Right lung (tissue), 5 donors: ENCODE measurements around the gene ATP8B3. TPM values are rescaled to one million over a fixed set of nuclear protein-coding genes. Genes with fewer than 3 reads are reported as not detected.
"Not testable (repeated sequence)": the region's sequence is repeated elsewhere in the genome, so short reads cannot be mapped to it uniquely, and the experiment has no call there.

ENCODE experiments used
- DNase-seq, 2 donors: peaks; one replicate each; pipeline ENCODE4 v3.0.0-alpha.2; 2013
- polyA plus RNA-seq, 5 donors: library from polyadenylated mRNA; unstranded; fragments of 120-200 nt; gene quantifications; one replicate each; pipeline versions ENCODE4 v1.2.1 to v1.2.3, GENCODE V29; 2013; ENCODE audit warnings: inconsistent platforms in 1 of 5, low replicate concordance in 1 of 5; ENCODE audit not compliant: insufficient read length in 5 of 5, insufficient read depth in 1 of 5

Gene ATP8B3
- polyA plus RNA-seq, 5 donors = 0.63 to 1.6 (median 0.99) TPM

DNA sequence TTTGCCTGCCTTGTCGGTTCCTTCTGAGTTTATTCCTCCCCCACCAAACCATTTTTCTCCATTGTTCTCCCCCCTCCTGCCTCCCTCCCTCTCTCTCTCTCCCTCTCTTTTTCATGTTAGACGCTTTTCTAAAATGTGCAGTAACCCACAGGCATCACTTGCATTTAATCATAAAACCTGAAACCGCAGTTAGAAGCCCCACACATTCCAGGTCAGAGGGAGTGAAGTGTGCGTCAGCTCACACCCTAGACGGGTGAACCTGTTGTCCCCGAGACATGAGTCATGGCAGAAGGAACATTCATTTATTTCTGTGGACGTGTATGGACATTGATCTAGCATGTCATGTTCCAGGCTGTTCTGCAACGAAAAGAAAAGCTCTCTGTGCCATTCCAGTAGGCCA is 38.9 kb downstream of the ATP8B3 start:
- DNase-seq = no peak

DNA sequence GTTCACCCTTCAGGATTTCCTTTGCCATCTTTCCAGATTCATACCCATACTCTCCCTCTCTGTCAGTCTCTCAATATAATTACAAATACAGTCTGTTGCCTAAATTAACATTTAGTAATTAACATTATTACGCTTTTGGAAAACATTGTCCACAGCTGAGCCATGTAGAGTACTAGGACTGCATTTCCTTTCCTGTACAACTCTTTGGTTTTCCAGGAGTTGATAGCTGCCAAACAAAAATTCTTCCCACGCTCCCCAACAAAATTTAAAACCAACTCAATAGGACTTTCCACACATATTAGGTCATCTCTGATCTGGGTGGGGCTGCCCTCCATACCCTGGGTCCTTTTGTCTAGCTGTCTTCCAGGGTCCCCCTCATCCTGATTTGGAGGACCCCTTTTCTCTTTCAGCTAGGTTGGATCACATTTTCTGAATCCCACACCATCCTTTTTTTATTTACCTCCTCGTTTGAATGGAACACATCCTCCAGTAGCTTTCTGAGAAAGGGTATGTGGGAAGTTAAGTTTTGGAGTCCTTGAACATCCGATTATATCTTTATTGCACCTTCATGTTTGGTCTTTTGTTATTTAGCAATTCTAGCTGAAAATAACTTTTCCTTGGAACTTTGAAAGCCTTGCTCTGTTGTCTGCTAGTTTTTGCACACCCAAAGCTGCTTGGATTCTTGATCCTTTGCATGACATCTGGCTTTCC is 41.1 kb downstream of the ATP8B3 start:
- no peak for DNase-seq

DNA sequence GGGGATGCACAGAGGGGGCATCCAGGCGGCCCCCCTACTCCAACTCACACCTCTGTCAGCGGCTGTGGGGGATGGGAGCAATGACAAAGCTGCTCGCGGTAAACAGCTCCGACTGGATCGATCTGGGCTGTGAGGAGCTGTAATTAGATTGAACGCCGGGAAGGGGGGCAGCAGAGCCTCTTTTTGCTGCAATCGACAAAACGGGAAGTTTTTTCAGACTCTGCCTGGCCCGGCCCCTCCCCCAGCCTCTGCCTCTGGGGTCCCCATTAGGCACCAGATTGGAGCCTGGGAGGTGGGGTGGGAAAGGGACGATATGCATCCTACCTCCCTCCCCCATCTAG is 42.5 kb downstream of the ATP8B3 start:
- DNase-seq = no peak

DNA sequence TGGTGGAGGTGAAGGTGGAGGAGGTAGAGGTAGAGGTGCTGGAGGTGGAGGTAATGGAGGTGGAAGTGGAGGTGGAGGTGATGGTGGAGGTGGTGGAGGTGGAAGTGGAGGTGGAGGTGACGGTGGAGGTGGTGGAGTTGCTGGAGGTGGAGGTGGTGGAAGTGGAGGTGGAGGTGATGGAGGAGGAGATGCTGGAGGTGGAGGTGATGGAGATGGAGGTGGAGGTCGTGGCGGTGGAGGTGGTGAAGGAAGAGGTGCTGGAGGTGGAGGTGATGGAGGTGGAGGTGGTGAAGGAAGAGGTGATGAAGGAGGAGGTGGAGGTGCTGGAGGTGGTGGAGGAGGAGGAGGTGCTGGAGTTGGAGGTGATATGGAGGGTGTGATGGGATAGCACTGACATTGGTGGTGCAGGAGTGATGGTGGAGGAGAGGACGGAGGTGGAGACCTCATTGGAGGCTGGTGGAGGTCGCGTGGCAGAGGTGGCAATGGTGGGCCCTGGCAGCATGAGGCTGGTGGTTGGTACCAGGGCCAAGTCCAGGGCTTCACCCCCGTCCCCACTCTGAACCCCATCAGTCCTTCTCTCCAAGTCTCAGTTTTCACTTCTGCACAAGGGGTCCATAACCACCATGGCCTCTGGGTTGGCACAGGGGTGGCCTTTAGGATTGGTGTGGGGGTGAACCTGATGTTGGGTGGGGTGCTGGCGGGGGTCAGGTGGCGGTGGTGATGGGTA is 43.0 kb downstream of the ATP8B3 start:
- DNase-seq = no peak

DNA sequence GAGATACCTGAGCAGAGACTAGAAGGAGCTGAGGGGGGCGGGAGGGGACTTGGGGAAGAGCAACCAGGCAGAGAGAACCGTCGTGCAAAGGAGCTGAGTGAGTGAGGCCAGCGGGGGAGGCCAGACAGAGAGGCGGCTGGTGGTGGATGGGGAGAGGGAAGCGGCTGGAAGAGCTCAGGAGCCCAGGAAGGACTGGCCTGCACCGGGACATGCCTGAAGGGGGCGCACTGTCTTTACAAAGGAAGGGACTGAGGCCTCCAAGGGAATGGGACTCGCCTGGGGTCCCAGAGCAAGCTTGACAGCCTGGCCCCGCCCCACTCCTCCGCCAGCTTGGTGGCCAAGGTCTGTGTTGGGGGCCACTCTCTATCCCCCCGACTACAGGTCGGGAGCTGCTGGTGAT is 43.8 kb downstream of the ATP8B3 start:
- no peak for DNase-seq

DNA sequence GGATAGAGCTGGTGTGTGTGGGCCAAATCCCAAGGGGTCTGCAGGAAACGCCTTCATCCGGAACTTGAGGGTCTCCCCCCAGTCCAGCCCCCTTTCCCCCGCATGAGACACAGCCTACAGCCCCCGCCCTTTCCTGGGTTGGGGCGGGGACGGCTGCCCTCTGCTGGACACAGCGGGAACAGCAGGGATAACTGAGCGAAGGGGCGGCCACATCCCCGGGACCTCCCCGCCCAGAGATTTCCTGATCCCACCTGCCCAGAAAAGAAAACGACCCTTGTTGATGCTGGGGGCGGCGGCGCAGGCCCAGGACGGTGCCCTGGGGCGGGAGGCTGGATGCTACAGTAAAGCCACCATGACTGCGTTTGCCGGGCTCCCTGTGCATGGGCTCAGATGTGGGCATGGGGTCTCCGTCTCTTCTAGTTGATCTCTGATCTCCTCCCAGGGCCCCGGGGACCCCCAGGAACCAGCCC is 44.6 kb downstream of the ATP8B3 start:
- DNase-seq = no peak

DNA sequence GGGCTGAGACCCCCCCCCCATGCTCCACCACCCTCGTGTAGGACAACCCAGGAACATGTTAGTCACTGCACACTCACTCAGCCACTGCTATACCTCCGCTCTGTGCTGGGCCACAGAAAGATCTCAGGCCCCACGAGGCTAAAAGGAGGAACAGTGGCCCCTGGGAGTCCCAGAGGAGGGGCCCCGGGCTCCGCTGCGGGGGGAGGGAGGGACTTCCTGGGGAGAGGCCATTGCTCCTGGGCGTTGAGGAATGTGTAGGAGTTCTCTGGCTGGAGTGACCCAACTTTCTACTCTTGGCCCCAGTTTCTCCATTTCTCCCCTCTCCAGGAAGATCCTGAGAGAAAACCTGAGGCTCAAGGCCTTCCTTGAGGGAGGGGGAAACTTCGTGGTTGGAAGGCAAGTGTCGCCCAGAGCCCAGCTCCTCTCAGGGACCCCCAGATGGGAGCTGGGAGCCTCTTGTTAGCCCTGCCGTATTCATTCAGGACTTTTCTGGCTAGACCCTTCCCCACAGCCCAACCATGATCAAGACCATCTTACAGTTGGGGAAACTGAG is 45.2 kb downstream of the ATP8B3 start:
- no peak for DNase-seq

DNA sequence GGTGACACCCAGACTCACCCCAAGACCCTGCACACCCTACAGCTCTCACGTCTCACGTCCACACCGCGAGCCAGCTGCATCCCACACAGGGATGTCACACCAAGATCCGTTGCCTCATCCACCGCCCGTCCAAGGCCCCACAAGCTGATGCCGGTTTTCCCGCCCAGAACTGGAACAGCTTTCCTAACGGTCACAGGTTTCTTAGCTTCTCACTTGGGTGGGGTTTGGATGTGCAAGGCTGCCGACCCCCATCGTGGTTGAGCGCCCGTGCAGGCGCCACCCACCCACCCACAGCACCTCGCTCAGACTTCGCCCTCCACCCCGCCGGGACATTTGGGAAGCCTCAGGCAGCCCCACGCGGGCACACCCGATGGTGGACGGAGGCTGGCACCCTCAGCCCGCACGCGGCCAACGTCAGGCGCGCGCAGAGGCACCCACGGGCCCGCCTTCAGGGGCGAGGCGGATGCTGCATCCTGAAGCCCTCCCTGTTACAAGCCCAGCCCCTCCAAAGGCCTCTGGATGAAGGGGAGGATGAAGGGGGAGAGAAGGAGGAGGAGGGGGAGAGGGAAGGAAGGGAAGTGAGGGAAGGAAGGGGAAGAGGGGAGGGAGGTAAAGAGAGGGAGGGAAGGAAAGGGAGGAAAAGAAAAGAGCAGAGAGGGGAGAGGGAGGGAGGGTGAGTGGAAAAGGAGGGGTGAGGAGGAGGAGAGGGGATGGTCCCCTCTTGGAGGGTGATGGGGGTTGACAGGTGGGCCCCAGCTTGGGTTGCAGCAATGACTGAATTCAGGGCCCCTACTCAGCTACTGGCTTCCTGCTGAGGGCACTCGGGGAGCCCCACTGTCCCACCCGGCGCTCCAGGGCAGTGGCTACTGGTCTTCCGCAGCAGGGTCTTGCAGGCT is 45.9 kb downstream of the ATP8B3 start:
- DNase-seq = no peak

DNA sequence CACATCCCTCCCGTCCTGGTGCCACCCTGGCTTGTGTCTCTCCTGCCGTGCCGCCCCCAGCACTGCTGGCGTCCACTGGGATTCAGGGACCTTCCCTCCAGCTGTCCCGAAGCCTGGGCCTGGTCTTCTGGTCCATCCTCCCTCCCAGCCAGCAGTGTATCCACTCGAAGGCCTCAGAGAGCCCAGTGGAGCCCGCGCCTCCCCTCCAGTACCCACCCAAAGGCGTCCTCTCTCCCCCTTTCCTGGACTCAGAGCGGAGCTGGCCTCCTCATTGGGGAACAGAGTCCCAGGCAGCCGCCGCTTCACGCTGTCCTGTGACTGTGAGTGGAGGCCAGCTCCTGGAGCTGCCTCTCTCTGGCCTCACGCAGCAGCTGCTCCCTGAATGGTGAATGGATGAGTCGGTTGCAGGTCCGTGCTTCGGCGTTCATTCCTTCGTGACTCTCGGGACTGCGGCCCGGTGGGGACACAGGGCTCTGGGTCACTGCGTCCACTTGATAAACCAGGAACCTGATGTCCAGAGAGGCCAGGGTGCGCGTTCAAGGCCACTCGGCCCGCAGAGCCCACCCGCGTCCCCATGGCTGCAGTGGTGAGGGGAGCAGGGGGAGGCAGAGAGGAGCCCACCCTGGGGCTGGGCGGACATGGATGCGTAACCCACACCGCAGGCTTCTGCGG is 46.7 kb downstream of the ATP8B3 start:
- DNase-seq = no peak

DNA sequence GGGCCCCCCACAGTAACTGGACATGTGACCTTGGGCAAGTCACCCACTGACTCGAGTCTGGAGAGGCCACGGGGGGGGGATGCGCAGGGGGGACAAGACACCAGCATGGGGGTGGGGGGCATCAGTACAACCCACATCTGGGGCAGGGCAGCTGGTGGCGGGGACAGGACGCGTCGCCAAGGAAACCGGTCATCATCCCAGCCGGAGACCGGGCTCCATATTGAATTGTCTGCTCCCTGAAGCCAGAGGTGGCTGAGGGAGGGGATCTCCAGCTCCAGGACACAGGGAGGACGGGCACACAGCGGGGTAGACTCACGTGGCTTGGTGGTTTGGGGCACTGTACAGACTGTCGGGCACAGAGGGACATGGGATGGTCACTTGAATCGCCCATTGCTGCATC is 47.3 kb downstream of the ATP8B3 start:
- DNase-seq = no peak

DNA sequence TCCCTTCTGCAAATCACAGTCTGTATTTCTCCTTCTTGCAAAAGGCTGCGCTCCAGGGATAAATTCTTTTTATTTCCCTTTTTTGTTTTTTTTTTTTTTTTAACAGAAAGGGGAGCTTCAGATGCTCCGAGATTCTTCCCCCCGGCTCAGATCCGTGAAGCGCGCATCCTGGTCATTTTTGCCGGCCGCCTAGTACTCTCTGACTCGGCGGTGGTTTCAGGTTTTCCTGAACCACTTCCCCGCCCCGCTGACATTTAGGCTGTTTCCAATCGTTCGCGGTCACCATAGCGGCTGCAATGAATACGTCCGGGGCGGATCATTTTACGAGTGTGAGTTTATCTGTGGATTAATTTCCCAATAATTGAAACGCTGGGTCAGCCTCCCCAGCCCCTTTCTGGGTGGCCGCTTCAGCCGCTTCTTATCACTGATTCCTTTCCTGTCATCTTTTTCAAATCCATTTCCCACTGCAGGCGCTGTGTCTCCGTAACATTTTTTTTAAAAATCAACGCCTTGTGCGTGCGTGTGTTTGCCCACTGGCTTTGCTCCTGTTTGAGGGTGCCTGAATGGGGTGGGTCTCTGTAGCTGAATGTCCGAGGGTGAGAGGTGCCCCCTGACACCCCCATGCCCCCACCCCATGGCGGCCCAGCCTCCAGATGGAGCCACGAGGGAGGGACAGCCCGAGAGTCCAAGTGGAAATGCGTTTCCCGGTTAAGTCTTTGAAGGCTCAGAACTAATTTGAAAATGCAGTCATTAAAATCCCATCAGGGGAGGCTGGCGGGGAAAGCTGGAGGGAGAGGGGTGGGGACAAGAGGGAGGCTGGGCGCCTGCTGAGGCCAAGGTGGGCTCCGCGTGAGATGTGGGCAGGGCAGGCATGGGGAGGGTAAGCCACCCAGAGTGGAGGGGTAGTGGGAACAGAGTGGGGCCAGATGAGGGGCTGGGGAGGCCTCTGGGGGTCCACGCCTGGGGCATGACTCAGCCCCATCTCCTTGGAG is 48.1 kb downstream of the ATP8B3 start:
- DNase-seq = peak; percentile 25 to 34

DNA sequence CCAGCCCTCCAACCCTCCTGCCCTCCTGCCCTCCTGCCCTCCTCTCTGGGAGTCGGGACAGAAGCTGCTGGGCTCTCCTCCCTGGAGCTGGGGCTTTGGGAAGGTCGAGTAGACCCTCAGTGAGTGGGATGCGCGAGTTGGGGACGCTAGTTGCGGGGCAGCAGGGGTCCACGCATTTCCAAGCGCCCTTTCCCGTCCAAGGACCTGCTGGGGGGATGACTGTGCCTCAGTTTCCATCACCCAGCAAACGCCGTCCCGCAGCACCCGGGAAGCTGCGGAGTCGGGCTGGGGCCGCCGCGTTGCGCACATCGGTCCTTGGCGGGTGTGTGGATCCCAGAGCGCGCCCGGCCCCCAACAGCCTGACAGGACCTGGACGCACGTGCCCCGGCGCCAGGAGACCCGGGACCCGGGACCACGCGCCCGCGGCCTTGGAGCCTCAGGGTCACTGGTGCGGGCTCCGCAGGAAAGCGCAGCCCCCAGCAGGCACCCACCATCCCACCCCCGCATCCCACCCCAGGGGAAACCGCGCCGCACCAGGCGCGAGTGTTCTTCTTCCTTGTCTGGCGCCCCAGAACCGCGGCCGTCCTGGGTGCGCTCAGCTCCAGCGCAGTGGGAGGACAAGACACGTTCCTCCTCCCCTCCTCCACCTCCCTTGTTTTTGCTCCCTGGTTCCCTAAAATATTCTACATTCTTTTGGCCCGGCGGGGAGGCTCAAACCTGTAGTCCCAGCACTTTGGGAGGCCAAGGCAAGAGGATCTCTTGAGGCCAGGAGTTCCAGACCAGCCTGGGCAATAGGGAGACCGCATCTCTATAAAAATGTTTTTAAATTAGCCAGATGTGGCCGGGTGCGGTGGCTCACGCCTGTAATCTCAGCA is 49.6 kb downstream of the ATP8B3 start:
- DNase-seq = no peak

DNA sequence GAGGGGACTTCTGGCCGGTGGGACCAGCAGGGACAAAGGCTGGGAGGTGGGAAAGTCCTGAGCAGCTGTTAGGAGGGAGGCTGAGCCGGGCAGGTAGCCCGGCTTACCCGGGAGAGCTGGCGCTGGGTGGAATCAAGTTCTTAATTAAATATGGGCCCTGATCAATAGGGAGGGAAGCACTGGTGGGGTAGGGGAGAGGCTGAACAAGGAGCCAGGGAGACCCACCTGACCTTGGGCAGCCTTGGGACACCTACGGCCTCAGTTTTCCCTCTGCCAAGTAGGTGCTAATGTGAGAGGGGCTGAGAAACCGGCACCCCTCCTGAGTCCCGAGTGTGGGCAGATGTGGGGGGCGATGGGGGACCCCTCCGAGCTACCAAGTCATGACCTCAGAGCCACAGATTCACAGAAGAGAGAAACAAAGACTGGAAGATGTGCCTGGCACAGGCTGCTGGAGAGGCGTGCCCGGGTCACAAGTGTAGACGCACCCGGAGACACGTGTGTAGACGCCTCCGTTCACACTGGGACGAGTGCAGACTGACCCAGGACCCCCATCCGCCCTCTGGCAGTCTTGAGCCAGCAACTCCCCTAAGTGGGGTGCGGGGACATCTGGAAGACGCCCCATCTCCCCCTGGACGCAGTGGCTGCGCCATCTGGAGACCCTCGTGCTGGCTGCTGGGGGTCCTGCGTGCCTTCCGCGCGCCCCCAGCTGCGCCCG is 50.4 kb downstream of the ATP8B3 start:
- no peak for DNase-seq

DNA sequence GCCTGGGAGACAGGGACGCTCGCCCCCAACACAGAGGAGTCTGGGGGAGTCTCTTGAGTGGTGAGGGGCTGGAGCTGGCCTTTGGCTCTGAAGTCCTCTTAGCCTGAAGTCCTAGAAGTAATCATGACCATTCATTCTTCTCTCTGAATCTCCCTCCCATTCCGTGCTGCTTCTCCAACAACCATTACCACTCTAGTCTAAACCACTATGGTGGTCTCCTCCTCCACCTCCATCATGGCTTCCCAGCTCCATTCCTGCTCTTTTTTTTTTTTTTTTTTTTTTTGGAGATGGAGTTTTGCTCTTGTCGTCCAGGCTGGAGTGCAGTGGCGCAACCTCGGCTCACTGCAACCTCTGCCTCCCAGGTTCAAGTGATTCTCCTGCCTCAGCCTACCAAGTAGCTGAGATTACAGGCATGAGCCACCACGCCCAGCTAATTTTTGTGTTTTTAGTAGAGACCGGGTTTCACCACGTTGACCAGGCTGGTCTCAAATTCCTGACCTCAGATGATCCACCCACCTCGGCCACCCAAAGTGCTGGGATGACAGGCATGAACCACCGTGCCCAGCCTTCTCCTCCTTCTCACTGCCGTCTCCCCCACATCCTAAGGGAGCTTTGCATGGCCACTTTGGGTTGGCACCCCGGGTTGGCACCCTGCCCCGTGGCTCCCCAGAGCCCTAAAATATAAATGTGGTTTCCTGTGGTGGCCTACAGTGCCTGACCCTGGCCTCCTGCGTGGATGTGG is 51.1 kb downstream of the ATP8B3 start:
- DNase-seq = not testable (repeated sequence)

DNA sequence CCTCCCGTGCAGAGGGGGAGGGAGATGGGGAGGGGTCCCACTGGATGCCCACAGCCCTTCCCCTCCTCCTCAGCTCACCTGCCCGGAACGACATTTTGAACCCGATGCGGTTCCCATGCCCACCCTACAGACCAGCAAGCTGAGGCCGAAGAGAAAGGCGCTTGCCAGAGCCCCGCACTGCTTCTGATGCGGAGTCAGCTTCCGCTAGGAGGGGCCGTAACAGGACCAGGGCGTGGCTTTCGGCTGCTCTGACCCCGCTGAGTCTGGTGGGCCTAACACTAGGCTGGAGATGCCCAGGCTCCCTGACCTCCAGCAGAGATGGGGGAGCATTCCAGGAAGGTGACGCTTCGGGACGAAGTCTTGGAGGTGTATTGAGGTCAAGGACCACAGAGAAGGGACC is 52.1 kb downstream of the ATP8B3 start:
- no peak for DNase-seq

DNA sequence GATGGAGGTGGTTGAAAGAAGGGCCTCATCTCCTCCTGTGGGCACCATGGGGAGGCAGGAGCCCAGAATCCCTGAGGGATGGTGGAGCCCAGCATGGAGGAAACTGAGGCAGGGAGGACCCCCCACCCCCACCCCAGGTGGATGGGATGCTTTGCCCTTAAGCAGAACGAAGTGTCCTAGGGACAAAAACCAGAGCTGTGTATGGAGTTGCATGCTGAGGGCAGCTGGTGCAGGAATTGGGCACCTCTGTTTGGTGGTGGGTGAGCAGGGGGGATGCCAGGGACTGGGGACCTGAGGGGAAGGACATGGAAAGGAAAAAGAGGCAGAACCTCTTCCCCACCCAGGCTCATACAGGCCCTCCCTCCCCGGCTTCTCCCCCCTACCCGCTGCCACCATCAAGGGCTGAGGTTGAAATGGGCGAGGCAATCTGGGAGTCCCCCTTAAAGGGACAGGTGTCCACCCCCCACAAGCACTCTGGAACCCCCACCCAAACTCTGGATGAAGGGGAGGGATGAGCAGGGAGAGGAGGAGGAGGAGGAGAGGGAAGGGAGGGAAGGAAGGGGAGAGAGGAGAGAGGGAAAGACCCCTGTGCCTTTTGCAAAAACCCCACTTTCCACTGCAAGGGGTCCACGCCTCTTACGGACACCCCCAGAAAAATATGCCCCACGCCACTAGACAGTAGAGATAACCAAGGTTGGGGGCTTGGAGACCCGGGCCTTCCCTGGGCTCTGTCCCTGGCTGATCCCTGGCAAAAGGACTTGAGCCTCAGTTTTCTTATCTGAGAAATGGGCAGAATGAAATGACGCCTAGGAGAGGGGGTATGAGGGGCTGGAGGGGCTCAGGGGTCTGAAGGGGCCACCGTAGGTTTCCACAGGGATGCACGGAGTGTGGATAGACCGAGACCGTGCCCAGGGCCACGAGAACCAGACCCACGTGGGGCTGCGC is 52.8 kb downstream of the ATP8B3 start:
- DNase-seq = no peak

DNA sequence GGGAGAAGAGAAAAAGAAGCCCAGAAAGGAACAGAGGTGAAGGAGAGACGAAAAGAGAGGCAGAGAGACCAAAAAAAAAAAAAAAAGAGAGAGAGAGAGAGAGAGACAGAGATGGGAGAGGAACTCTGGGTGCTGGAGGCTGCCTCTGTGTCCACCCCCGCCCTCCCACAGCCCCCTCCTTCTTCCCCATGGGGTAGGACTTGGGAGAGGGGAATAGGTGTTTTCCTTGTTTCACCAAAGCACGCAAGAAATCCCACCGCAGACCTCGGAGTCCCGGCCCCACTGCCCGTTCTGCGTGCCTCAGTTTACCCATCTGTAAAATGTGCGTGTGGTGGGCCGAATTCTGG is 53.9 kb downstream of the ATP8B3 start:
- no peak for DNase-seq
